Measurements from ENCODE around the gene KLHL8.

Gene KLHL8

GRCh38 chr4:87220094-87220822 is at the start of gene KLHL8:
TSS of gene KLHL8 (minus strand) at chr4:87220618. CDS start at chr4:87195539, 25,079 bp downstream.
- DNase-seq (ENCODE audit: insufficient read length, low spot score), result peak; percentile 77
- no peak for FAIRE-seq

- FAIRE-seq, result no peak
- DNase-seq (ENCODE audit: insufficient read length, low spot score), result peak; percentile 32
These were observed 49.7 kb upstream of the KLHL8 start for GRCh38 chr4:87270144-87270543.

- DNase-seq (ENCODE audit: insufficient read length, low spot score) (no peak), FAIRE-seq (no peak)
These were observed 48.0 kb upstream of the KLHL8 start for GRCh38 chr4:87268411-87268810.

- FAIRE-seq (no peak), DNase-seq (ENCODE audit: insufficient read length, low spot score) (no peak)
These were observed 46.6 kb upstream of the KLHL8 start for GRCh38 chr4:87266986-87267385.

- FAIRE-seq, result no peak
- DNase-seq (ENCODE audit: insufficient read length, low spot score), result no peak
These were observed 42.5 kb upstream of the KLHL8 start for GRCh38 chr4:87262886-87263285.

GRCh38 chr4:87260477-87260876 is 40.1 kb upstream of the KLHL8 start:
- DNase-seq (ENCODE audit: insufficient read length, low spot score), result no peak
- no peak for FAIRE-seq

GRCh38 chr4:87258677-87259076 is 38.3 kb upstream of the KLHL8 start:
- DNase-seq (ENCODE audit: insufficient read length, low spot score) (no peak), FAIRE-seq (no peak)

- no peak for DNase-seq (ENCODE audit: insufficient read length, low spot score)
- FAIRE-seq, result no peak
These were observed 37.1 kb upstream of the KLHL8 start for GRCh38 chr4:87257523-87257922.

GRCh38 chr4:87255755-87256154 is 35.3 kb upstream of the KLHL8 start:
- FAIRE-seq, result no peak

GRCh38 chr4:87251106-87251505 is 30.7 kb upstream of the KLHL8 start:
- no peak for FAIRE-seq

More at GRCh38 chr4:87255755-87256154, 35.3 kb upstream of the KLHL8 start:
- no peak for DNase-seq (ENCODE audit: insufficient read length, low spot score)

GRCh38 chr4:87250294-87250693 is 29.9 kb upstream of the KLHL8 start:
- FAIRE-seq, result no peak

More at GRCh38 chr4:87251106-87251505, 30.7 kb upstream of the KLHL8 start:
- DNase-seq (ENCODE audit: insufficient read length, low spot score), result no peak

GRCh38 chr4:87249332-87250019 is 29.1 kb upstream of the KLHL8 start:
- FAIRE-seq (no peak), DNase-seq (ENCODE audit: insufficient read length, low spot score) (no peak)

More at GRCh38 chr4:87250294-87250693, 29.9 kb upstream of the KLHL8 start:
- no peak for DNase-seq (ENCODE audit: insufficient read length, low spot score)

GRCh38 chr4:87243426-87244053 is 23.1 kb upstream of the KLHL8 start:
- DNase-seq (ENCODE audit: insufficient read length, low spot score) (no peak), FAIRE-seq (no peak)

- FAIRE-seq (no peak), DNase-seq (ENCODE audit: insufficient read length, low spot score) (no peak)
These were observed 20.9 kb upstream of the KLHL8 start for GRCh38 chr4:87241336-87241735.

- FAIRE-seq, result no peak
- no peak for DNase-seq (ENCODE audit: insufficient read length, low spot score)
These were observed 19.9 kb upstream of the KLHL8 start for GRCh38 chr4:87240341-87240740.

- FAIRE-seq, result no peak
These were observed 19.4 kb upstream of the KLHL8 start for GRCh38 chr4:87239821-87240220.

GRCh38 chr4:87239194-87239593 is 18.8 kb upstream of the KLHL8 start:
- FAIRE-seq, result no peak

More at GRCh38 chr4:87239821-87240220, 19.4 kb upstream of the KLHL8 start:
- DNase-seq (ENCODE audit: insufficient read length, low spot score), result no peak

GRCh38 chr4:87236861-87237260 is 16.4 kb upstream of the KLHL8 start:
- DNase-seq (ENCODE audit: insufficient read length, low spot score) (no peak), FAIRE-seq (no peak)

More at GRCh38 chr4:87239194-87239593, 18.8 kb upstream of the KLHL8 start:
- DNase-seq (ENCODE audit: insufficient read length, low spot score), result no peak

- FAIRE-seq (no peak), DNase-seq (ENCODE audit: insufficient read length, low spot score) (no peak)
These were observed 14.7 kb upstream of the KLHL8 start for GRCh38 chr4:87235020-87235671.

- DNase-seq (ENCODE audit: insufficient read length, low spot score) (no peak), FAIRE-seq (no peak)
These were observed 11.8 kb upstream of the KLHL8 start for GRCh38 chr4:87232216-87232615.

- FAIRE-seq (no peak), DNase-seq (ENCODE audit: insufficient read length, low spot score) (no peak)
These were observed 10.4 kb upstream of the KLHL8 start for GRCh38 chr4:87230806-87231205.
